HG02571 (cell line): ENCODE results near the gene CYP4V2.
"Not testable (repeated sequence)": the region's sequence is repeated elsewhere in the genome, so short reads cannot be mapped to it uniquely, and the experiment has no call there.

Source experiments
- ATAC-seq: cut with Tn5 transposase; IDR thresholded peaks from one replicate; pipeline ENCODE4 v1.9.1; 2021; ENCODE audit warnings: mild to moderate bottlenecking, moderate library complexity; ENCODE audit not compliant: unreplicated experiment

The CYP4V2 gene

GRCh38 chr4:186227744-186228513, 36.6 kb downstream of the CYP4V2 start:
- ATAC-seq = no peak

DNA sequence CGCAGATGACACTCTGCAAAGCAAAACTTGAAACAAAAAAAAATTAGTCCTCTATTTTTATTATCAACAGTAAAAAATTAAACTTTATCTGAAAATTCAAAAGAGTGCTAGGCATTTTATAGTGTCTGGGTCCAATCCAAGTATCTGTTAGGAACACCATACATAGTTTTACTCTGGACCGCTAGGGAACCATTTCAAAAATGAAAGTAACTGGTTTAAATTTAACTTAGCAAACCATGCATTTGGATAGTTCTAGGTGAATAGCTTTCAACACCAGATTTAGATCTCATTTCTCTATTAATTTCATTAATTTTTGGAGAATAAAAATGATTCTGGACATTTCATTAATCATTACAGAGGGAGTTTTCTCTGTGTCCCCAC, 37.1 kb downstream of the CYP4V2 start:
- ATAC-seq = no peak

DNA sequence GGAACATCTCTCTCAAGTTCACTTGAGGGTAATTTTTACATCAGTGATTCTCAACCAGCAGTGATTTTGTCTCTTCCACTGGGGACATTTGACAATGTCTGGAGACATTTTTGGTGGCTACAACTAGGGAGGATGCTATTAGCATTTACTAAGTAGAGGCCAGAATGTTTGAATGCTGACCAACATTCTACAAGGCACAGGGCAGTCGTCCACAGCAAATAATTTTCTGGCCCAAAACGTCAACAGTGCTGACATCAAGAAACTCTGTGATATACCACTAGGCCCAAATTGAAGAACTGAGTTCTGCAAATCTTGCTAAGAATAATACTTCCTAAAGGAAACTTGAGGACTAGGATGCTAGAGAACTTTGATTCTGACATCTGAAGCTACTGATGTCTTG, 43.0 kb downstream of the CYP4V2 start:
- no peak for ATAC-seq

DNA sequence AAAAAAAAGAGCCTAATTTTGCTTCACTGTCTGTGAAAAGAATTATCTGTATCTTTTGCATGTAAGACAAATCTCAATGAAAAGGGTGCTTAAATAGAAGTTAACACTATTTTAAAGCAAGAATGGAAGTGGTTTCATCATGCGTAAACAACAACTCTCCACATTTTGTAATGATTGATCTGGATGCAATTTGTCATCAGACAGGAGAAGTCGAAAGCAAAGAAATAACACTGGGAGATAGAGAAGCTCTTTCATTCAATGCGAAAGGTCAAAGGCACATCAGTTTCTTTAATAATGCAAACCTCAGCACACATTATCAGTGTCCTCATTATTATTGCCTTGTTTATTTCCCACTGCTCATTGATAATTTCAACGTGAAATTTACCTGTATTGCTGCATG, 44.8 kb downstream of the CYP4V2 start:
- ATAC-seq = no peak

DNA sequence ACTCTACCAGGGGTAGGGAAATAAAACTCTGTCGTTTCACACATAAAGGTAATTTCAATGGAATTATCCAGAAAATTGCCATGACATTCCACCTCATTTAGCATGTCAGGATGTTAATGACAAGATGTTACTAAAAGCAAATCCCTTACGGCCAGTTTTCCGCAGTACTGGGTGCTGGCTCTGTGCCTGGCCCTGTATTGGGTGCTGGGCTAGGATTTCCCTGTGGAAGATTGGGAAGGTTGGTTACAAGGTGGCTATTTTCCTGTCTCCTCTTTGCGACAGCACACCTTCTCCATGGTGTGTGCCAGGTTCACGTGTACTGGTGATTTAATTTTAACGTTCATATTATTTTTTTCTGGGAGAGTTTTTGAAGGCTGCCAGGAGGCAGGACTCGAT, 49.1 kb downstream of the CYP4V2 start:
- no peak for ATAC-seq

DNA sequence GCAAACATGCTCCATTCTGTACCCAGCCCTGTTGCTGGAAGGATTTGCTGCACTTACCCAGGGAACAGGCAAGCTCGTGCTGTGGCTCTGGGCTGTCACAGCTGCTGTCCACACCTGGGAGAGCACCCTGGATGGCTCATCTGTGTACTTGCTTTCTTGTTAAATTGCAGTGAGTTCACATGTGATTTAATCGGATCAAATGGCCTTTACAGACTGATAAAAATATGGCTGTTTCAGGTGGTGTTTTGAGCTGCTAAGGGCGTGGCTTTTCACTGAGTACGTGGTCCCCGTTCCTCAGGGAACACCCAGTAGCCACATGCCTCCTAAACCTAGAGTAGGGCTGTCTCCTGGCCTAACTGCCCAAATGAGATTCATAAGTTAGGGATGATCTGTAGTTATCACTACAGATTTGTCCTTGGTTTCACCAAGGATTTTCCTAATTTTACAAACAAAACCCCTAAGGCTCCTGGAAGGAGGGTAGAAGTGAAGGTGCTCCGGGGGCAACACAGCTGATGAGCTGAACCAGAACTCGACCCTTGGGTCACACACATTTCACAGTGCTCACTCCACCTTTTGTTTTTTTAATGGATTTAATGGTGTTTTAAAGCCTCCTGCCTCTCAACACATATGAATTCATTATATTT, 49.6 kb downstream of the CYP4V2 start:
- no peak for ATAC-seq

- no peak for ATAC-seq
These were observed 50.2 kb downstream of the CYP4V2 start for GRCh38 chr4:186241616-186242015.

DNA sequence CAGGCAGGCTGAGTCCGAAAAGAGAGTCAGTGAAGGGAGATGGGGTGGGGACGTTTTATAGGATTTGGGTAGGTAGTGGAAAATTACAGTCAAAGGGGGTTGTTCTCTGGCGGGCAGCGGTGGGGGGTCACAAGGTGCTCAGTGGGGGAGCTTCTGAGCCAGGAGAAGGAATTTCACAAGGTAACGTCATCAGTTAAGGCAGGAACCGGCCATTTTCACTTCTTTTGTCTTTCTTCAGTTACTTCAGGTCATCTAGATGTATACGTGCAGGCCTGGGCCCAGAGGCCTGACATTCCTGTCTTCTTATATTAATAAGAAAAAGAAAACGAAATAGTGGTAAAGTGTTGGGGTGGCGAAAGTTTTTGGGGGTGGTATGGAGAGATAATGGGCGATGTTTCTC, 50.7 kb downstream of the CYP4V2 start:
- ATAC-seq = not testable (repeated sequence)

DNA sequence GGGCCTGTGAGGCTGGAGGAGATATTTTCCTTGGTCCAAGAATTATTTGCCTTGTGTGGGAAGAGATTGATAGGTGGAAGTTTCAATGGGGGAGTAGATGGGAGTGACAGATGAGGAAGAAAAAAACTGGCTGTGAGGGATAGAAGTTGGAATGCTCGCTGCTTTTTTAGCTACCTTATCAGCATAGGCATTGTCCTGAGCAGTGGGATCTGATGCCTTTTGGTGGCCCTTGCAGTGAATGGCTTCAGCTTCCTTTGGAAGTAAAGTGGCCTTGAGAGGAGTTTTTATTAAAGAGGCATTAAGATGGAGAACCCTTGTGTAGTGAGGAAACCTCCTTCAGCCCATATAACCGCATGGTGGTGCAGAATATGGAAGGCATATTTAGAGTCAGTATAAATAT, 52.0 kb downstream of the CYP4V2 start:
- no peak for ATAC-seq

- ATAC-seq = no peak
These were observed 53.5 kb downstream of the CYP4V2 start for GRCh38 chr4:186244835-186245234.

DNA sequence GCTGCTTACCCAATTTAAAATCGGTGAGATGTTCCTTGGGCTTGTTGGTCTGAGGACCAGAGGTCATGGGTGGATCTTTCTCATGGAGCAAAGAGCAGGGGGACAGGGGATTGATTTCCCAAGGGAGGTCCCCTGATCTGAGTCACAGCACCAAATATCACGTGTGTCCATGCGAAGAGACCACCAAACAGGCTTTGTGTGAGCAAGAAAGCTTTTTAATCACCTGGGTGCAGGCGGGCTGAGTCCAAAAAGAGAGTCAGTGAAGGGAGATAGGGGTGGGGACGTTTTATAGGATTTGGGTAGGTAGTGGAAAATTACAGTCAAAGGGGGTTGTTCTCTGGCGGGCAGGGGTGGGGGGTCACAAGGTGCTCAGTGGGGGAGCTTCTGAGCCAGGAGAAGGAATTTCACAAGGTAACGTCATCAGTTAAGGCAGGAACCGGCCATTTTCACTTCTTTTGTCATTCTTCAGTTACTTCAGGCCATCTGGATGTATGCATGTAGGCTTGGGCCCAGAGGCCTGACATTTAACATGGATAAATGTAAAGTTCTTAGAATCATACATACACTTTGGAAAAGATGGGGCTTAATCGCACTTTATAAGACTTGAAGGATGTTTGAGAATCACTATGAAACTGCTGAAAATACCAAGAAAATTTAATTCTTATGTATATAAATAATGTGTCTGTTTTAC, 55.8 kb downstream of the CYP4V2 start:
- ATAC-seq = not testable (repeated sequence)

DNA sequence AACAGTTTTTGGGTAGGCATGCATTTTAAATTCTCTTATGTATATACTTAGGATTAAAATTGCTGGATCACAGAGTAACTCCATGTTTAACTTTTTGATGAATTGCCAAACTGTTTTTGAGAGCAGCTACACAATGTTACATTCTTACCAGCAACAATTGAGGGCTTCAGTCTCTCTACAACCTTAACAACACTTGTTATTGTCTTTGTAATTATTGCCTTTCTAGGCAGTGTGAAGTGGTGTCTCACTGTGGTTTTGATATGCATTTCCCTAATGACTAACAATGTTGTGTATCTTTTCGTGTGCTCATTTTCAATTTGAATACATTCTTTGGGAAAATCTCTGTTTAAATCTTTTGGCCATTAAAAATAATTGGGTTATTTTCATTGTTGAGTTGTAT, 57.3 kb downstream of the CYP4V2 start:
- ATAC-seq = no peak

- no peak for ATAC-seq
These were observed 58.7 kb downstream of the CYP4V2 start for GRCh38 chr4:186249785-186250754.

- ATAC-seq = no peak
These were observed 59.4 kb downstream of the CYP4V2 start for GRCh38 chr4:186250760-186251159.

- ATAC-seq = no peak
These were observed 63.8 kb downstream of the CYP4V2 start for GRCh38 chr4:186255122-186255521.

DNA sequence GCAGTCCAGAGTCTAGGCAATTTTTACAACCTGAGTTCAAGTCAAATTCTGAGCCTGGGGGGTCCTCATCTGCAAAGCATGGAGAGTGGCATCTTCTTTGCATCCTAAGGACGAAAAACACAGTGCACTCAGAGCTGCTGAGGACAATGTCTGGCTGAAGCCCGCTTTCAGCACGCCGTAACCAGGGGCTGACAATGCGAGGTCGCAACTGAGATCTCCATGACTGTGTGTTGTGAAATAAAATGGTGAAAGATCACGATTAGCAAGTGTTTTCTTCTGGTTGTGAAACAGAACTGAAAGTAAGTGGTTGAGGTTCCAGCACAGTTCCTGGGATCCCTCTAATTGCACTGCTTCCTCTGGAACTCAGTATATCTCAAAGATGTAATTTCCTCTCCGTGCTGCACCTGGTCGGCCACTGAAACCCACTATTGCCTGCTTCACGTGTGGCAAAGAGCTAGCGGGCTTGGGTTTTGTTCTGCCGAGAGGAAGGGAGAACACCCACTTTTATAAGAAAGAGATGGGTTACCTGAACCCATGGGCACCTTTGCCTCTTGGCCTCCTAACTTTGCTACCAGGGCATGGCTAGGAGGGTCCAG, 66.9 kb downstream of the CYP4V2 start:
- ATAC-seq = no peak

- no peak for ATAC-seq
These were observed 68.7 kb downstream of the CYP4V2 start for GRCh38 chr4:186260117-186260503.
